Mesothelial cell of epicardium (in vitro differentiated cells): Measurements from ENCODE around the gene FAM20C. TPM values are rescaled to one million over a fixed set of nuclear protein-coding genes. Genes with fewer than 3 reads are reported as not detected.

Source experiments
- DNase-seq, 2 experiments: peaks; one replicate each; pipeline ENCODE4 v3.0.0; 2021; ENCODE audit warnings: low spot score in 2 of 2; ENCODE audit not compliant: unreplicated experiment in 2 of 2
- H3K27ac Mint-ChIP-seq: 2 replicates; pipeline ENCODE4 v1.8.0; 2021; ENCODE audit warnings: mixed read lengths
- H3K27me3 Mint-ChIP-seq: 2 replicates; pipeline ENCODE4 v1.8.0; 2021; ENCODE audit warnings: low read depth, mixed read lengths
- H3K36me3 Mint-ChIP-seq: 2 replicates; pipeline ENCODE4 v1.8.0; 2021; ENCODE audit warnings: mixed read lengths
- H3K4me1 Mint-ChIP-seq: 2 replicates; pipeline ENCODE4 v1.8.0; 2021; ENCODE audit warnings: mixed read lengths
- H3K4me3 Mint-ChIP-seq: 2 replicates; pipeline ENCODE4 v1.8.0; 2021; ENCODE audit warnings: mild to moderate bottlenecking, moderate library complexity, mixed read lengths
- H3K9me3 Mint-ChIP-seq: 2 replicates; pipeline ENCODE4 v1.8.0; 2021; ENCODE audit warnings: mixed read lengths
- CTCF ChIP-seq: fragments of 200-600 bp; sonication (generic); IDR thresholded peaks from one replicate; pipeline ENCODE4 v1.5.0; 2021; ENCODE audit warnings: antibody characterized with exemption; ENCODE audit not compliant: unreplicated experiment
- total RNA-seq: library from RNA; stranded (reverse); gene quantifications from 3 replicates; pipeline ENCODE4 v1.2.1, GENCODE V29; 2021

The FAM20C gene
- total RNA-seq, 1 donor from 2014 or later = 17.8 TPM

GRCh38 chr7:300048-300447 lies 107.7 kb downstream of the FAM20C start:
- no peak overlapping the region for H3K4me3 Mint-ChIP-seq
- peaks cover 6% of the 10 kb centered on the region for H3K4me1 Mint-ChIP-seq
- no peak overlapping the region for H3K27ac Mint-ChIP-seq
- no peaks in the 10 kb centered on the region for H3K36me3 Mint-ChIP-seq
- H3K9me3 Mint-ChIP-seq = no peaks in the 10 kb centered on the region
- H3K27me3 Mint-ChIP-seq = peaks cover 23% of the 10 kb centered on the region
- DNase-seq = no peak
- TF ChIP-seq CTCF = no peak

DNA sequence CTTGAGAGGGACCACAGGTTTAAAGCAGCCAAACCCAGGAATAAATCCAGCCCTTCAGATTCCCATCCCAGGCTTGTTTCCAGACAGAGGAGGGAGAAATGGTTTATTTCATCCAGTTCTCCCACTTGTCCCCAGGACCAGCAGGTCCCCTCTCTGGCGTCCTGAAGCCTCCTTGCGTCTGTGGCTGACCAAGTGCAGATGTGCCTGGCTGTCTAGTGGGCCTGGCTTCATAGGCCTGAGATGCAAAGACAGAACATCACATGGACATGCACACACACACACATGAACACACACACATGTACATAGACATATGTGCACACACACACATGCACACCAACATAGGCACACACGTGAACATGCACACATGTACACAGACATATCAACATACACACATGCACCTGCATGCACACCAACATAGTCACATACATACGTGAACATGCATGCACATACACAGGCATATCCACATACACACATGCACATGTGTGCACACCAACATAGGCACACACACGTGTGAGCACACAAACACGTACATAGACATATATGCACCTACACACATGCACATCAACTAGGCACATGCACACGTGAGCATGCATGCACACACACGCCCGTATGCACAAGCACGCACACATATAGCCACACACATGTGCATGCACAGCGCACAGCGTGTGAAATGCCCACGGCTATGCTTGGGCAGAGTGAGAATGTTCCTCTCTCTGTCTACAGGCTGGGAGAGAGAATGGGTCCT lies 108.3 kb downstream of the FAM20C start:
- H3K27ac Mint-ChIP-seq = no peak overlapping the region
- H3K9me3 Mint-ChIP-seq = no peaks in the 10 kb centered on the region
- TF ChIP-seq CTCF = no peak
- no peak for DNase-seq
- H3K4me1 Mint-ChIP-seq = peaks cover 5% of the 10 kb centered on the region
- H3K4me3 Mint-ChIP-seq = no peak overlapping the region
- no peaks in the 10 kb centered on the region for H3K36me3 Mint-ChIP-seq
- peaks cover 19% of the 10 kb centered on the region for H3K27me3 Mint-ChIP-seq

DNA sequence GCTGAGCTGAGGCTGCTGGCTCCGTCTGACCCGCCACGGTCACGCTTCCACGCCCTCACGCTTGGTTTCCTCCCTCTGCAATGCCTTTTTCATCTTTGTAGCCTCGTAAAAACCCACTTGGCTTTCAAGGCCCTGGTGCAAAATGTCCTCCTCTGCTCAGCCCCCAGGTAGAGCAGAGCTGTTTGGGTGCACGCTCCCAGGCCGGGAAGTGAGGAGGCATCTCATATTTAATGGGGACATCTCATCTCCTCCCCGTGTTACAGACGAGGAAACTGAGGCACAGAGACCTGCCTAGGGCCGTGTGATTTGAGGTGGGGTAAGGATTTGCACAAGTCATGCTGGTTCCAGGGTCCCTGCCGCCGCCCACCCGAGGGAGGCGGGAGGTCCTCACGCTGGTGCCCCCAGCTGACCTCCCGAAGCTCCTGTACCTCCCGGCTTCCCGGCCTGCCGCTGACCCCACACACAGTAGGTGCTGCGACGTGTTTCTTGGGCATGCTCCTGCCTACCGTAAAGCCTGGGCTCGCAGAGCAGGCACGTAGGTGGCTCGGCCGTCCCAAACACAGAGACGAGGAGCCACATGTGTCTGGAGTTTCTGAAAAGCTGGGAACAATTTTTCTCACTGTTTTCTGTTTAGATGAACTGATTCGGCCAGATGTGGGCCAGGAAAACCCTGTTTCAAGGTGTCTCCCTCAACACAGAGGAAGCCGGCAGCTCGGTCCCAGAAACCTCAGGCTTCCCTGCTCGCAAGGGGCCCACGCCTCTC lies 109.1 kb downstream of the FAM20C start:
- TF ChIP-seq CTCF = no peak
- Mint-ChIP-seq H3K9me3 (no peaks in the 10 kb centered on the region), H3K4me1 (peaks cover 4% of the 10 kb centered on the region), H3K27me3 (peaks cover 17% of the 10 kb centered on the region), H3K36me3 (no peaks in the 10 kb centered on the region), H3K27ac (no peak overlapping the region), H3K4me3 (no peak overlapping the region)
- DNase-seq = no peak

- peaks cover 3% of the 10 kb centered on the region for H3K9me3 Mint-ChIP-seq
- H3K27me3 Mint-ChIP-seq = peaks cover 16% of the 10 kb centered on the region
- H3K4me1 Mint-ChIP-seq = peaks cover 4% of the 10 kb centered on the region
- no peak for TF ChIP-seq CTCF
- no peak overlapping the region for H3K27ac Mint-ChIP-seq
- no peak overlapping the region for H3K4me3 Mint-ChIP-seq
- no peaks in the 10 kb centered on the region for H3K36me3 Mint-ChIP-seq
- DNase-seq = no peak
Observed at GRCh38 chr7:302054-302992, 110.0 kb downstream of the FAM20C start.

GRCh38 chr7:303425-303824 lies 111.1 kb downstream of the FAM20C start:
- no peak for DNase-seq
- Mint-ChIP-seq H3K4me1 (peaks cover 4% of the 10 kb centered on the region), H3K9me3 (peaks cover 11% of the 10 kb centered on the region), H3K27ac (no peak overlapping the region), H3K4me3 (no peak overlapping the region), H3K27me3 (peaks cover 12% of the 10 kb centered on the region), H3K36me3 (no peaks in the 10 kb centered on the region)
- TF ChIP-seq CTCF = no peak
